ENCODE results near the gene GPRC5C. TPM values are rescaled to one million over a fixed set of nuclear protein-coding genes. Genes with fewer than 3 reads are reported as not detected.

Gene GPRC5C
- total and polyA plus RNA-seq, 2 of the 13 experiments (the other 11 are each of a cell fraction or from before 2014, with no cell fraction given): 85.6 to 300 TPM

DNA sequence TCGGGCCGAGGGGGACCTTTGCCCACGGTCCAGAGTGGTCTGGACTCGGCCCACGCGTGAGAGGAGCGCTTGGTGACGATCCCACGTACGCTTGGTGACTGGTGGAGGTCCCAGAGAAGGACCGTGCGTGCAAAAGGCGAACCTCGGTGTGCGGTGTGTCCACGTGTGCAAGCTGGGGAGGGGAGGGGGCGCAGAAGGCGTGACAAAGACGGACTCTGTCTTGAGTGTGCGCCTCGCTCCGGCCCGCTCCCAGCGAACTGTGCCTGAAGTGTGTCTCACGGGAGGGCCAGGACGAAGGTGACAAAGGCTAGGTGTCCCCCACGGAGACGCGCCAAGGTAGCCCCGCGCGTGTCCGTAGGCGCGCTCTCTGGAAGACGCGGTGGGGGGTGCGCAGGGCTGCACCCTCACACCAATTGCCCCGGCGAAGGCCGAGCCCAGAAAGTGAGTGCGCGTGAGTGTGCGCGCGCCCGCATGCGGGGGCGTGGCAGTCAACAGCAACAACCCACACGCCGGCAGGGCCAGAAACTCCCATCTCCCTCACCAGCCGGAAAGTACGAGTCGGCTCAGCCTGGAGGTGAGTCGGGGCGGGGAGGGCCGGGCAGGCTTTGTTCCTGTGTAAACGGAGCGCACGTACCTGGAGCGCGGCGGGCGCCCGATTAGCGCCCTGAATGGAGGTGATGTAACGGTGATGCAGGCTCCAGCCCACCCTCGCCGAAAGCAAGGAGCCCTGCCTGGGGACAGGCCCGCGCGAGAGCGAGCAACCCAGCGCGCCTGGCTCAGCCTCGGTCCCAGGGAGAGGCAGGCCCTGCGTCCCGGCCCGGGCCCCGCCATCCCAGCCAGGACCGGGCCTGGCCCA lies at the start of gene GPRC5C (continued):
- TF ChIP-seq, protein P1, sequence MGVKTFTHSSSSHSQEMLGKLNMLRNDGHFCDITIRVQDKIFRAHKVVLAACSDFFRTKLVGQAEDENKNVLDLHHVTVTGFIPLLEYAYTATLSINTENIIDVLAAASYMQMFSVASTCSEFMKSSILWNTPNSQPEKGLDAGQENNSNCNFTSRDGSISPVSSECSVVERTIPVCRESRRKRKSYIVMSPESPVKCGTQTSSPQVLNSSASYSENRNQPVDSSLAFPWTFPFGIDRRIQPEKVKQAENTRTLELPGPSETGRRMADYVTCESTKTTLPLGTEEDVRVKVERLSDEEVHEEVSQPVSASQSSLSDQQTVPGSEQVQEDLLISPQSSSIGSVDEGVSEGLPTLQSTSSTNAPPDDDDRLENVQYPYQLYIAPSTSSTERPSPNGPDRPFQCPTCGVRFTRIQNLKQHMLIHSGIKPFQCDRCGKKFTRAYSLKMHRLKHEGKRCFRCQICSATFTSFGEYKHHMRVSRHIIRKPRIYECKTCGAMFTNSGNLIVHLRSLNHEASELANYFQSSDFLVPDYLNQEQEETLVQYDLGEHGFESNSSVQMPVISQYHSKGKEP (CRISPR knock-in tag; IDR thresholded peaks at IDR 0.05): 0 out of 2 replicates have a peak, but pooled peaks have one; percentile 29
- TF ChIP-seq ZNF251 (CRISPR knock-in tag; IDR thresholded peaks at IDR 0.05): no peak
- TF ChIP-seq ZSCAN30 (CRISPR knock-in tag; IDR thresholded peaks at IDR 0.05): peak; percentile 89; the same call in 1 of the 2 replicates
- TF ChIP-seq ZNF207 (IDR thresholded peaks at IDR 0.05; ENCODE audit: borderline replicate concordance): no peak
- TF ChIP-seq AKAP8 (CRISPR knock-in tag; IDR thresholded peaks at IDR 0.05): peak; percentile 73; the same call in 1 of the 2 replicates
- no peak for TF ChIP-seq JDP2 (CRISPR knock-in tag; IDR thresholded peaks at IDR 0.05; ENCODE audit: borderline replicate concordance)

DNA sequence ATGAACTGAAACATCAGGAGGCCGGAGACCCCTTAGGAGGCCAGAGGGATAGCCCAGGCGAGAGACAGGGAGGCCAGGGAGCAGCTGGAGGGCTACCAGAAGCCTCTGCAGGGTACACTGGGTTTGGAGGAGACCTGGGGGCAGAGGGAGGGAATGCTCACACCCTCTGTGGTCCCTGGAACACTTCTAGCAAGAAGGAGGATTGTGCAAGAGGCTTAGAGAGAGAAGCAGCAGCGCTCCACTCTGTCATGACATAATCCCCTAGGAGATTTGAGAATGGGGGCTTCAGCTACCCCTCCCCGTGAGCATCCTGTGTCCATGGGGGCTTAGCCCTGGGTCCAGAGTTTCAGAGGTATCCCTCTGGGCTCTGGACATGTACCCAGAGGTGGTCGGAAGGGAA lies 48.7 kb upstream of the GPRC5C start:
- ChIA-PET CTCF (ENCODE audit: low intra/inter-chr PET ratio, low total read pairs) (no interaction called here), POLR2A (no interaction called here)
- H3K27me3 ChIP-seq (ENCODE audit: control insufficient read depth in 1 of 2, insufficient read depth in 2 of 2, low read length in 2 of 2): peaks cover 2 to 4% of the 10 kb centered on the region in 2 experiments; a peak in 2 of 5 replicates
- no peak overlapping the region for H3K27ac ChIP-seq (ENCODE audit: extremely low read length, insufficient read depth, low read length)
- H3K79me2 ChIP-seq (ENCODE audit: insufficient read depth, low read length): no peaks in the 10 kb centered on the region
- no TSS peak for BruUV-seq (replicated peaks)
- H4K20me1 ChIP-seq (ENCODE audit: insufficient read depth, low read length): no peaks in the 10 kb centered on the region
- H3K4me1 ChIP-seq (ENCODE audit: insufficient read depth, low read length): peaks cover 30% of the 10 kb centered on the region
- no peak for DNase-seq (ENCODE audit: low spot score)
- in situ Hi-C loops (cut with HindIII; ENCODE audit: extremely low pct_ligation_motif_present, low pct_unique_long_range_greater_than_20kb) (no loop called here), intact Hi-C loops (cut with micrococcal nuclease; ENCODE audit: unreplicated experiment) (no loop called here)
- H3K9ac ChIP-seq (ENCODE audit: insufficient read depth, low read depth, low read length): no peak overlapping the region
- no peaks in the 10 kb centered on the region for H3K9me3 ChIP-seq (ENCODE audit: low read length)
- TF ChIP-seq, protein P2, sequence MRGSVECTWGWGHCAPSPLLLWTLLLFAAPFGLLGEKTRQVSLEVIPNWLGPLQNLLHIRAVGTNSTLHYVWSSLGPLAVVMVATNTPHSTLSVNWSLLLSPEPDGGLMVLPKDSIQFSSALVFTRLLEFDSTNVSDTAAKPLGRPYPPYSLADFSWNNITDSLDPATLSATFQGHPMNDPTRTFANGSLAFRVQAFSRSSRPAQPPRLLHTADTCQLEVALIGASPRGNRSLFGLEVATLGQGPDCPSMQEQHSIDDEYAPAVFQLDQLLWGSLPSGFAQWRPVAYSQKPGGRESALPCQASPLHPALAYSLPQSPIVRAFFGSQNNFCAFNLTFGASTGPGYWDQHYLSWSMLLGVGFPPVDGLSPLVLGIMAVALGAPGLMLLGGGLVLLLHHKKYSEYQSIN (CRISPR knock-in tag; IDR thresholded peaks at IDR 0.05; ENCODE audit: borderline replicate concordance): no peak
- no peak for TF ChIP-seq YEATS2 (CRISPR knock-in tag; IDR thresholded peaks at IDR 0.05; ENCODE audit: borderline replicate concordance)
- TF ChIP-seq ZNF34 (CRISPR knock-in tag; IDR thresholded peaks at IDR 0.05; ENCODE audit: borderline replicate concordance): no peak
- peak; percentile 71 for TF ChIP-seq CEBPB (IDR thresholded peaks at IDR 0.05; ENCODE audit: borderline replicate concordance, low read depth, low read length)
- TF ChIP-seq NR2C2 (CRISPR knock-in tag; IDR thresholded peaks at IDR 0.05; ENCODE audit: borderline replicate concordance): no peak
- no peak for TF ChIP-seq ZEB1 (IDR thresholded peaks at IDR 0.05; ENCODE audit: insufficient replicate concordance, low read depth)
- no peak for TF ChIP-seq RAD21 (CRISPR knock-in tag; IDR thresholded peaks at IDR 0.05)
- H2AFZ ChIP-seq (ENCODE audit: low read length): no peak overlapping the region
- WGBS (ENCODE audit: low lambda C conversion rate): 37% methylated on average over 5 of the region's 5 CpGs
- H3K4me3 ChIP-seq (replicated peaks in 1 of 3; ENCODE audit: insufficient read depth in 1 of 3, low read depth in 2 of 3, low read length in 3 of 3): no peak overlapping the region
- no peaks in the 10 kb centered on the region for H3K36me3 ChIP-seq (replicated peaks in 1 of 2; ENCODE audit: control insufficient read depth in 1 of 2, insufficient read depth in 2 of 2, low read length in 2 of 2)
- FAIRE-seq: no peak
- H3K4me2 ChIP-seq (ENCODE audit: low read depth, low read length): no peak overlapping the region
- no peak for ATAC-seq

All from HepG2 (cell line).